CD14-positive monocyte (primary cell): ENCODE data around the gene CDH23. TPM values are rescaled to one million over a fixed set of nuclear protein-coding genes. Genes with fewer than 3 reads are reported as not detected.

Experiments
- DNase-seq, 3 donors: peaks; one replicate each; pipeline ENCODE4 v3.0.0-alpha.2; 2011 to 2022
- H2AFZ ChIP-seq: 2 replicates; pipeline ENCODE4 v1.6.0; 2012; ENCODE audit warnings: mild to moderate bottlenecking, low read depth, low read length, inconsistent platforms; ENCODE audit not compliant: insufficient read depth, poor library complexity, severe bottlenecking
- H3K27ac ChIP-seq, 2 donors: 1 replicate in 1 of 2; 2 replicates in 1 of 2; pipeline ENCODE4 v1.5.1; 2012 to 2013; ENCODE audit warnings: low read length in 2 of 2, control low read depth in 1 of 2, inconsistent platforms in 1 of 2, low read depth in 1 of 2, mild to moderate bottlenecking in 1 of 2
- H3K27me3 ChIP-seq, 2 donors: one replicate each; pipeline versions ENCODE4 v1.6.0 to v1.6.1; 2011 to 2013; ENCODE audit warnings: low read length in 2 of 2; ENCODE audit not compliant: control insufficient read depth in 2 of 2, insufficient read depth in 2 of 2
- H3K36me3 ChIP-seq, 2 donors: replicated peaks in 1 of 2; 1 replicate in 1 of 2; 2 replicates in 1 of 2; pipeline versions ENCODE4 v1.5.1 to v1.6.1; 2012 to 2013; ENCODE audit warnings: low read length in 2 of 2, control low read depth in 1 of 2, inconsistent platforms in 1 of 2, mild to moderate bottlenecking in 1 of 2; ENCODE audit not compliant: insufficient read depth in 2 of 2, control insufficient read depth in 1 of 2
- H3K4me1 ChIP-seq, 2 donors: 1 replicate in 1 of 2; 2 replicates in 1 of 2; pipeline versions ENCODE4 v1.5.1 to v1.6.1; 2012 to 2013; ENCODE audit warnings: low read length in 2 of 2, control low read depth in 1 of 2, inconsistent platforms in 1 of 2, mild to moderate bottlenecking in 1 of 2, moderate library complexity in 1 of 2; ENCODE audit not compliant: insufficient read depth in 2 of 2, control insufficient read depth in 1 of 2
- H3K4me2 ChIP-seq: replicated peaks from 2 replicates; pipeline ENCODE3; 2012; ENCODE audit warnings: low read length, moderate library complexity, mild to moderate bottlenecking; ENCODE audit not compliant: poor library complexity, severe bottlenecking; ENCODE audit errors: extremely low read depth
- H3K4me3 ChIP-seq, 3 experiments: fragments of 200-600 bp in 1 of 3; sonication (generic) in 1 of 3; replicated peaks in 1 of 3; 1 replicate in 2 of 3; 2 replicates in 1 of 3; pipeline ENCODE4 v1.5.1; 2011 to 2013; ENCODE audit warnings: low read length in 3 of 3, mild to moderate bottlenecking in 3 of 3, control low read depth in 2 of 3, low read depth in 2 of 3, inconsistent platforms in 1 of 3, moderate library complexity in 1 of 3
- H3K79me2 ChIP-seq: 2 replicates; pipeline ENCODE4 v1.6.0; 2012; ENCODE audit warnings: mild to moderate bottlenecking, control low read depth, inconsistent platforms, low read length, moderate library complexity; ENCODE audit not compliant: insufficient read depth
- H3K9ac ChIP-seq: 2 replicates; pipeline ENCODE4 v1.6.0; 2017; ENCODE audit warnings: low read length, mild to moderate bottlenecking; ENCODE audit not compliant: insufficient read depth, poor library complexity, severe bottlenecking
- H3K9me3 ChIP-seq, 2 donors: replicated peaks in 1 of 2; 1 replicate in 1 of 2; 2 replicates in 1 of 2; pipeline versions ENCODE4 v1.5.1 to v1.6.1; 2012 to 2013; ENCODE audit warnings: low read length in 2 of 2, control low read depth in 1 of 2; ENCODE audit not compliant: control insufficient read depth in 1 of 2, insufficient read depth in 1 of 2
- H4K20me1 ChIP-seq: 2 replicates; pipeline ENCODE4 v1.6.0; 2012; ENCODE audit warnings: mild to moderate bottlenecking, low read length, control low read depth, moderate library complexity; ENCODE audit not compliant: insufficient read depth
- H3K27ac Mint-ChIP-seq, 7 donors: one replicate each; pipeline ENCODE4 v1.8.0; 2020; ENCODE audit warnings: mild to moderate bottlenecking in 7 of 7, mixed read lengths in 7 of 7, moderate library complexity in 6 of 7, inconsistent platforms in 2 of 7
- H3K27me3 Mint-ChIP-seq, 3 donors: one replicate each; pipeline ENCODE4 v1.8.0; 2021 to 2022; ENCODE audit warnings: low read depth in 3 of 3, mild to moderate bottlenecking in 3 of 3, mixed read lengths in 3 of 3, moderate library complexity in 3 of 3, inconsistent platforms in 1 of 3
- H3K36me3 Mint-ChIP-seq, 2 donors: one replicate each; pipeline ENCODE4 v1.8.0; 2020; ENCODE audit warnings: mixed read lengths in 2 of 2, inconsistent platforms in 1 of 2, mild to moderate bottlenecking in 1 of 2
- H3K4me1 Mint-ChIP-seq: one replicate; pipeline ENCODE4 v1.8.0; 2020; ENCODE audit warnings: mild to moderate bottlenecking, mixed read lengths
- H3K4me3 Mint-ChIP-seq, 2 donors: one replicate each; pipeline ENCODE4 v1.8.0; 2020; ENCODE audit warnings: mild to moderate bottlenecking in 2 of 2, mixed read lengths in 2 of 2, moderate library complexity in 1 of 2
- H3K9me3 Mint-ChIP-seq, 7 donors: one replicate each; pipeline ENCODE4 v1.8.0; 2020 to 2022; ENCODE audit warnings: mixed read lengths in 7 of 7, mild to moderate bottlenecking in 6 of 7, moderate library complexity in 6 of 7, inconsistent platforms in 2 of 7
- CTCF ChIP-seq: fragments of 200-600 bp; IDR thresholded peaks from one replicate; pipeline ENCODE4 v1.8.0; 2022; ENCODE audit warnings: antibody characterized with exemption, mild to moderate bottlenecking
- WGBS: methylation state at CpG from one replicate; pipeline ENCODE4 v1.1.5; 2013; ENCODE audit warnings: missing lambda C conversion rate; ENCODE audit not compliant: insufficient coverage; 5-methylcytosine and 5-hydroxymethylcytosine counted together
- intact Hi-C, 2 donors: fragments of 100-400 bp; cut with micrococcal nuclease; formaldehyde crosslinking; loops; one replicate each; pipeline versions ENCODE4 v1.15.0 to v1.15.1; 2023
- polyA plus RNA-seq, 3 donors: library from polyadenylated mRNA; depleted of rRNA in 1 of 3; unstranded in 2 of 3; stranded (reverse) in 1 of 3; fragments of 300-500 nt in 2 of 3; fragments of >200 nt in 1 of 3; fragmentation: Illumina TruSeq in 2 of 3; gene quantifications; 1 replicate in 2 of 3; 2 replicates in 1 of 3; pipeline ENCODE4 v1.2.3, GENCODE V29; 2012 to 2021

The CDH23 gene
- polyA plus RNA-seq, 3 donors = 8.2 to 36.2 (median 10.5) TPM

DNA sequence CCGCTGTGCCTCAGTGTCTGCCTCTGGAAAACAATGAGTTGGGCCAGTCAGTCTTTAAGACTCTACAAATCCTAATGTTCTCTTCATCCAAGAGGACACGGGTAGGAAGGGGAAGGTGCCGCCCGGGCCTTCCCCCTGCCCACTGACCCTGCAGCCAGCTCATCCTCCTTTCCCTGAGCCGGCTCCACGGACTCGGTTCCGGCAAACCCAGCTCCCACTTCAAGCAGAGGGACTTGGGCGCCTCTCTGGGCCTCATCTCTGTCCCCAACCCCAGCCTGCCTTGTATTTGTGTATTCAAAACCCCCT, 227.2 kb downstream of the CDH23 start:
- Histone ChIP-seq H3K27me3 (no peaks in the 10 kb centered on the region), H4K20me1 (no peaks in the 10 kb centered on the region), H3K4me2 (no peak overlapping the region), H3K27ac (no peak overlapping the region), H3K36me3 (no peaks in the 10 kb centered on the region), H3K79me2 (no peaks in the 10 kb centered on the region), H3K4me1 (peaks cover 36 to 41% of the 10 kb centered on the region in 2 donors), H3K9ac (no peak overlapping the region), H2AFZ (no peak overlapping the region), H3K9me3 (no peaks in the 10 kb centered on the region), H3K4me3 (no peak overlapping the region)
- Mint-ChIP-seq H3K4me3 (no peak overlapping the region), H3K36me3 (no peaks in the 10 kb centered on the region), H3K4me1 (peaks cover 45% of the 10 kb centered on the region), H3K9me3 (no peaks in the 10 kb centered on the region), H3K27me3 (no peaks in the 10 kb centered on the region), H3K27ac (no peak overlapping the region)
- WGBS = 95% methylated on average over 6 of the region's 9 CpGs
- DNase-seq = no peak
- intact Hi-C loops = no loop called here
- no peak for TF ChIP-seq CTCF

DNA sequence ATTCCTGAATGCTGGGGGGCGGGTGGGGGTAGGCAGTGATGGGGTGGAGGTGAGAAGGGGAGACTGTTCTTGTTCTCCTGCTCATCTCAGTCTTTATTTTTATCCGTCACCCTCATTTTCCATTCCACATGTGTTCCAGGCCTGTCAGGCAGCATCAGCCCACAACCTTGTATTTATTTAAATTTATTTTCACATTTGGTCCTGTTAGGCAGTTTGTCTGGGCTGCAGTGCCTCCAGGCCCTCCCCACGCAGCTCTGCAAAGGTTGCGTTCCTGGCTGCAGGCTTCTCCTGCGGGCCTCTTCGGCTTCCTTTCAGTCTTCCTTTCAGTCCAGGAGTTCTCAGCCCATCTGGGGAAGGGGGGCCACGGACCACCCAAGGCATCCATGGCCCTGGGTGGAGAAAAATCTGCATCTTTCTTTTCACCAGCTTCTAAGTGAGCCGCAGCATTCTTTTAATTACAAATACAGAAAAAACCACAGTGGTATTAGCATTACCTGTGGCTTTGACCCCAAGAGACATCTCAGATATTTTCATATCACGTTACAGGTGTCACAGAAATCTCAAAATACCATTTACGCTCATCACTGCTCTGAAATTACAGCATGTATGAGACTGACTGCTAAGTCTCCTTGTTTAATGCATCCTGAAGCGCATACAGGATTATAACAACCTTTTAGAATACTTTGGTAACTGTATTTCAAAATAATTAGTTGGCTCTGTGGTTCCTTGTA, 228.9 kb downstream of the CDH23 start:
- no peaks in the 10 kb centered on the region for H3K79me2 ChIP-seq
- intact Hi-C loops = no loop called here
- peaks cover 36 to 48% of the 10 kb centered on the region in 2 donors for H3K4me1 ChIP-seq
- no peak overlapping the region for H3K4me3 ChIP-seq
- 91% methylated on average over 8 of the region's 11 CpGs for WGBS
- no peak for TF ChIP-seq CTCF
- Mint-ChIP-seq H3K27me3 (peaks cover 0 to 2% (median 0%) of the 10 kb centered on the region in 3 donors), H3K36me3 (no peaks in the 10 kb centered on the region), H3K4me1 (peaks cover 52% of the 10 kb centered on the region), H3K27ac (no peak overlapping the region), H3K4me3 (no peak overlapping the region), H3K9me3 (no peaks in the 10 kb centered on the region)
- H2AFZ ChIP-seq = no peak overlapping the region
- no peak overlapping the region for H3K4me2 ChIP-seq
- no peaks in the 10 kb centered on the region for H3K36me3 ChIP-seq
- no peaks in the 10 kb centered on the region for H4K20me1 ChIP-seq
- no peaks in the 10 kb centered on the region for H3K9me3 ChIP-seq
- DNase-seq = no peak
- H3K9ac ChIP-seq = no peak overlapping the region
- H3K27me3 ChIP-seq = no peaks in the 10 kb centered on the region
- no peak overlapping the region for H3K27ac ChIP-seq
